Measurements from ENCODE around the gene ADD3.
"Not testable (repeated sequence)": the region's sequence is repeated elsewhere in the genome, so short reads cannot be mapped to it uniquely, and the experiment has no call there.

ADD3 gene

GRCh38 chr10:110101464-110102144 is 93.8 kb downstream of the ADD3 start:
- no peak for DNase-seq (ENCODE audit: low read depth in 2 of 2)

- no peak for DNase-seq (ENCODE audit: low read depth in 2 of 2)
These were observed 96.2 kb downstream of the ADD3 start for GRCh38 chr10:110103921-110104461.

- DNase-seq (ENCODE audit: low read depth in 2 of 2): no peak
These were observed 98.1 kb downstream of the ADD3 start for GRCh38 chr10:110105873-110106272.

- no peak for DNase-seq (ENCODE audit: low read depth in 2 of 2)
These were observed 99.6 kb downstream of the ADD3 start for GRCh38 chr10:110107430-110107829.

- DNase-seq (ENCODE audit: low read depth in 2 of 2): no peak
These were observed 100.1 kb downstream of the ADD3 start for GRCh38 chr10:110107887-110108286.

GRCh38 chr10:110109511-110109910 is 101.7 kb downstream of the ADD3 start:
- DNase-seq (ENCODE audit: low read depth in 2 of 2): no peak

GRCh38 chr10:110110338-110110737 is 102.6 kb downstream of the ADD3 start:
- no peak for DNase-seq (ENCODE audit: low read depth in 2 of 2)

GRCh38 chr10:110113670-110114337 is 106.0 kb downstream of the ADD3 start:
- DNase-seq (ENCODE audit: low read depth in 2 of 2): no peak

- not testable (repeated sequence) for DNase-seq (ENCODE audit: low read depth in 2 of 2)
These were observed 106.9 kb downstream of the ADD3 start for GRCh38 chr10:110114668-110115067.

- DNase-seq (ENCODE audit: low read depth in 2 of 2): no peak
These were observed 108.2 kb downstream of the ADD3 start for GRCh38 chr10:110115784-110116520.

- DNase-seq (ENCODE audit: low read depth in 2 of 2): no peak
These were observed 111.3 kb downstream of the ADD3 start for GRCh38 chr10:110118891-110119621.

- DNase-seq (ENCODE audit: low read depth in 2 of 2): no peak
These were observed 115.8 kb downstream of the ADD3 start for GRCh38 chr10:110123594-110123993.

- no peak for DNase-seq (ENCODE audit: low read depth in 2 of 2)
These were observed 121.7 kb downstream of the ADD3 start for GRCh38 chr10:110129490-110129889.

GRCh38 chr10:110134917-110135316 is 127.1 kb downstream of the ADD3 start:
- DNase-seq (ENCODE audit: low read depth in 2 of 2): no peak

GRCh38 chr10:110135836-110136235 is 128.1 kb downstream of the ADD3 start:
- not testable (repeated sequence) for DNase-seq (ENCODE audit: low read depth in 2 of 2)

- DNase-seq (ENCODE audit: low read depth in 2 of 2): no peak
These were observed 129.4 kb downstream of the ADD3 start for GRCh38 chr10:110137142-110137545.

GRCh38 chr10:110138197-110138812 is 130.5 kb downstream of the ADD3 start:
- no peak for DNase-seq (ENCODE audit: low read depth in 2 of 2)

- no peak for DNase-seq (ENCODE audit: low read depth in 2 of 2)
These were observed 133.4 kb downstream of the ADD3 start for GRCh38 chr10:110141185-110141584.

- DNase-seq (ENCODE audit: low read depth in 2 of 2): no peak
These were observed 134.3 kb downstream of the ADD3 start for GRCh38 chr10:110141871-110142635.

GRCh38 chr10:110142965-110143364 is 135.2 kb downstream of the ADD3 start:
- no peak for DNase-seq (ENCODE audit: low read depth in 2 of 2)

- no peak for DNase-seq (ENCODE audit: low read depth in 2 of 2)
These were observed 136.7 kb downstream of the ADD3 start for GRCh38 chr10:110144507-110144906.

Measured in stimulated activated CD8-positive, alpha-beta memory T cell treated with anti-CD3 and anti-CD28 coated beads, Interleukin-7, amount 100 ng/mL, for 4 hours (primary cell).